SK-N-SH treated with all-trans-retinoic acid at 6 μM for 48 hours (cell line): ENCODE measurements around the gene FREM2.

ENCODE experiments used
- ATAC-seq: fragments of 200-7000 bp; cut with Tn5 transposase; 3 replicates; pipeline ENCODE4 v1.9.1; 2020; ENCODE audit warnings: mild to moderate bottlenecking, moderate library complexity
- ARNTL ChIP-seq: fragments of 450-650 bp; formaldehyde crosslinking; IDR thresholded peaks from 2 replicates; pipeline ENCODE4 v1.5.0; 2020; ENCODE audit warnings: low read depth, mild to moderate bottlenecking, moderate library complexity, borderline replicate concordance
- BACH2 ChIP-seq: fragments of 250-450 bp; sonication (Bioruptor Pico); IDR thresholded peaks from 2 replicates; pipeline ENCODE4 v1.9.0; 2021; ENCODE audit warnings: mild to moderate bottlenecking, borderline replicate concordance
- CSDC2 ChIP-seq: fragments of 250-450 bp; sonication (Bioruptor Pico); IDR thresholded peaks from 2 replicates; pipeline ENCODE4 v1.5.0; 2020; ENCODE audit warnings: mild to moderate bottlenecking, moderate library complexity
- ESRRG ChIP-seq: fragments of 250-450 bp; sonication (Bioruptor Pico); IDR thresholded peaks from 2 replicates; pipeline ENCODE4 v1.6.1; 2021; ENCODE audit warnings: mild to moderate bottlenecking
- GLIS3 ChIP-seq: fragments of 250-450 bp; sonication (Bioruptor Pico); IDR thresholded peaks from 2 replicates; pipeline ENCODE4 v1.5.0; 2020; ENCODE audit warnings: mild to moderate bottlenecking, moderate library complexity
- ISL1 ChIP-seq: fragments of 250-450 bp; sonication (Bioruptor Pico); IDR thresholded peaks from 2 replicates; pipeline ENCODE4 v2.1.2; 2022; ENCODE audit warnings: mild to moderate bottlenecking, moderate library complexity
- PPARA ChIP-seq: fragments of 250-450 bp; sonication (Bioruptor Pico); IDR thresholded peaks from 2 replicates; pipeline ENCODE4 v1.5.0; 2020; ENCODE audit warnings: mild to moderate bottlenecking, borderline replicate concordance
- RARB ChIP-seq: fragments of 250-450 bp; sonication (Bioruptor Pico); IDR thresholded peaks from 2 replicates; pipeline ENCODE4 v1.8.0; 2021; ENCODE audit warnings: mild to moderate bottlenecking, moderate library complexity
- SNAI2 ChIP-seq: fragments of 250-450 bp; sonication (Bioruptor Pico); IDR thresholded peaks from 2 replicates; pipeline ENCODE4 v1.5.0; 2020; ENCODE audit warnings: mild to moderate bottlenecking, moderate library complexity
- TCF4 ChIP-seq: fragments of 250-450 bp; sonication (Bioruptor Pico); IDR thresholded peaks from 2 replicates; pipeline ENCODE4 v1.8.0; 2021; ENCODE audit warnings: mild to moderate bottlenecking, moderate library complexity, borderline replicate concordance
- TOX ChIP-seq: fragments of 250-450 bp; sonication (Bioruptor Pico); IDR thresholded peaks from 2 replicates; pipeline ENCODE4 v1.8.0; 2021; ENCODE audit warnings: mild to moderate bottlenecking, moderate library complexity, borderline replicate concordance
- ZC3H10 ChIP-seq: fragments of 250-450 bp; sonication (Bioruptor Pico); IDR thresholded peaks from 2 replicates; pipeline ENCODE4 v1.5.1; 2021; ENCODE audit warnings: mild to moderate bottlenecking, moderate library complexity
- ZFP3 ChIP-seq: fragments of 250-450 bp; sonication (Bioruptor Pico); IDR thresholded peaks from 2 replicates; pipeline ENCODE4 v1.5.0; 2020; ENCODE audit warnings: mild to moderate bottlenecking, moderate library complexity
- ZFP30 ChIP-seq: fragments of 450-650 bp; formaldehyde crosslinking; IDR thresholded peaks from 2 replicates; pipeline ENCODE4 v1.5.0; 2022; ENCODE audit warnings: mild to moderate bottlenecking, moderate library complexity
- ZNF565 ChIP-seq: fragments of 450-650 bp; formaldehyde crosslinking; conservative IDR thresholded peaks from 2 replicates; pipeline ENCODE4 v1.5.0; 2020; ENCODE audit warnings: low read depth, mild to moderate bottlenecking, moderate library complexity
- ZNF70 ChIP-seq: fragments of 450-650 bp; formaldehyde crosslinking; IDR thresholded peaks from 2 replicates; pipeline ENCODE4 v1.5.0; 2020; ENCODE audit warnings: mild to moderate bottlenecking, moderate library complexity
- ZNF8 ChIP-seq: fragments of 450-650 bp; formaldehyde crosslinking; IDR thresholded peaks from 2 replicates; pipeline ENCODE4 v1.5.0; 2020; ENCODE audit warnings: mild to moderate bottlenecking, moderate library complexity
- TF ChIP-seq, protein P1 (sequence below): fragments of 250-450 bp; sonication (Bioruptor Pico); IDR thresholded peaks from 2 replicates; pipeline ENCODE4 v1.8.0; 2020; ENCODE audit warnings: mild to moderate bottlenecking, moderate library complexity, borderline replicate concordance
- TF ChIP-seq, protein P2 (sequence below): fragments of 250-450 bp; sonication (Bioruptor Pico); IDR thresholded peaks from 2 replicates; pipeline ENCODE4 v1.8.0; 2021; ENCODE audit warnings: low read depth, mild to moderate bottlenecking, moderate library complexity, borderline replicate concordance
- TF ChIP-seq, protein P3 (sequence below): fragments of 250-450 bp; sonication (Bioruptor Pico); IDR thresholded peaks from 2 replicates; pipeline ENCODE4 v1.5.1; 2020; ENCODE audit warnings: low read depth, mild to moderate bottlenecking, moderate library complexity
- TF ChIP-seq, protein P4 (sequence below): fragments of 250-450 bp; sonication (Bioruptor Pico); IDR thresholded peaks from 2 replicates; pipeline ENCODE4 v1.5.1; 2021; ENCODE audit warnings: mild to moderate bottlenecking, moderate library complexity
- TF ChIP-seq, protein P5 (sequence below): fragments of 250-450 bp; sonication (Bioruptor Pico); IDR thresholded peaks from 2 replicates; pipeline ENCODE4 v1.5.0; 2020; ENCODE audit warnings: mild to moderate bottlenecking, moderate library complexity

Gene FREM2

DNA sequence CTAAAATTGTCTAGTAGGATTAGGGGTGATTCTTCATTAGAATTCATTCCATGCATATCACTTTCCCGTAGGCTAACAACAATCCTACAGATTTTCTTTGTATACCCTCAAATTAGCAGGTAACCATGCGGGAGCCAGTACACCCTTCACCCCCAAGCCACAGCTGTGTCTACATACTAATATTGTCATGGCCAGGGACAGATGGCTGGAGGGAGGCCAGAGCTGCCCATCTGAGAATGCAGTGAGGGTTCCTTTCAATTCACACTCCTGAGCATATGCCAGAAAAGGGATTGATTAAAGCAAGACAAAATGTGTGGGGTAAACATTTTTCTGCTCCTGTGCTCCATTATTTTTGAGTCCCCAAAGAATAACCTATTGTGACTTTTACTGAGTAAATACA lies 68.9 kb downstream of the FREM2 start:
- ATAC-seq, result no peak
- TF ChIP-seq TOX (CRISPR knock-in tag) (no peak), ARNTL (CRISPR knock-in tag) (no peak), RARB (CRISPR knock-in tag) (no peak), ZNF8 (CRISPR knock-in tag) (no peak), SNAI2 (CRISPR knock-in tag) (no peak), GLIS3 (CRISPR knock-in tag) (no peak), PPARA (no peak), BACH2 (CRISPR knock-in tag) (no peak), ZNF565 (CRISPR knock-in tag) (no peak), ZFP3 (CRISPR knock-in tag) (no peak), ESRRG (CRISPR knock-in tag) (no peak), ZC3H10 (CRISPR knock-in tag) (no peak), ISL1 (no peak)
- TF ChIP-seq, protein P1, sequence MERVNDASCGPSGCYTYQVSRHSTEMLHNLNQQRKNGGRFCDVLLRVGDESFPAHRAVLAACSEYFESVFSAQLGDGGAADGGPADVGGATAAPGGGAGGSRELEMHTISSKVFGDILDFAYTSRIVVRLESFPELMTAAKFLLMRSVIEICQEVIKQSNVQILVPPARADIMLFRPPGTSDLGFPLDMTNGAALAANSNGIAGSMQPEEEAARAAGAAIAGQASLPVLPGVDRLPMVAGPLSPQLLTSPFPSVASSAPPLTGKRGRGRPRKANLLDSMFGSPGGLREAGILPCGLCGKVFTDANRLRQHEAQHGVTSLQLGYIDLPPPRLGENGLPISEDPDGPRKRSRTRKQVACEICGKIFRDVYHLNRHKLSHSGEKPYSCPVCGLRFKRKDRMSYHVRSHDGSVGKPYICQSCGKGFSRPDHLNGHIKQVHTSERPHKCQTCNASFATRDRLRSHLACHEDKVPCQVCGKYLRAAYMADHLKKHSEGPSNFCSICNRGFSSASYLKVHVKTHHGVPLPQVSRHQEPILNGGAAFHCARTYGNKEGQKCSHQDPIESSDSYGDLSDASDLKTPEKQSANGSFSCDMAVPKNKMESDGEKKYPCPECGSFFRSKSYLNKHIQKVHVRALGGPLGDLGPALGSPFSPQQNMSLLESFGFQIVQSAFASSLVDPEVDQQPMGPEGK, result no peak
- TF ChIP-seq, protein P2, sequence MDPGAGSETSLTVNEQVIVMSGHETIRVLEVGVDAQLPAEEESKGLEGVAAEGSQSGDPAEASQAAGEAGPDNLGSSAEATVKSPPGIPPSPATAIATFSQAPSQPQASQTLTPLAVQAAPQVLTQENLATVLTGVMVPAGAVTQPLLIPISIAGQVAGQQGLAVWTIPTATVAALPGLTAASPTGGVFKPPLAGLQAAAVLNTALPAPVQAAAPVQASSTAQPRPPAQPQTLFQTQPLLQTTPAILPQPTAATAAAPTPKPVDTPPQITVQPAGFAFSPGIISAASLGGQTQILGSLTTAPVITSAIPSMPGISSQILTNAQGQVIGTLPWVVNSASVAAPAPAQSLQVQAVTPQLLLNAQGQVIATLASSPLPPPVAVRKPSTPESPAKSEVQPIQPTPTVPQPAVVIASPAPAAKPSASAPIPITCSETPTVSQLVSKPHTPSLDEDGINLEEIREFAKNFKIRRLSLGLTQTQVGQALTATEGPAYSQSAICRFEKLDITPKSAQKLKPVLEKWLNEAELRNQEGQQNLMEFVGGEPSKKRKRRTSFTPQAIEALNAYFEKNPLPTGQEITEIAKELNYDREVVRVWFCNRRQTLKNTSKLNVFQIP, result no peak
- TF ChIP-seq, protein P3, sequence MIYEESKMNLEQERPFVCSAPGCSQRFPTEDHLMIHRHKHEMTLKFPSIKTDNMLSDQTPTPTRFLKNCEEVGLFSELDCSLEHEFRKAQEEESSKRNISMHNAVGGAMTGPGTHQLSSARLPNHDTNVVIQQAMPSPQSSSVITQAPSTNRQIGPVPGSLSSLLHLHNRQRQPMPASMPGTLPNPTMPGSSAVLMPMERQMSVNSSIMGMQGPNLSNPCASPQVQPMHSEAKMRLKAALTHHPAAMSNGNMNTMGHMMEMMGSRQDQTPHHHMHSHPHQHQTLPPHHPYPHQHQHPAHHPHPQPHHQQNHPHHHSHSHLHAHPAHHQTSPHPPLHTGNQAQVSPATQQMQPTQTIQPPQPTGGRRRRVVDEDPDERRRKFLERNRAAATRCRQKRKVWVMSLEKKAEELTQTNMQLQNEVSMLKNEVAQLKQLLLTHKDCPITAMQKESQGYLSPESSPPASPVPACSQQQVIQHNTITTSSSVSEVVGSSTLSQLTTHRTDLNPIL (CRISPR knock-in tag), result no peak

DNA sequence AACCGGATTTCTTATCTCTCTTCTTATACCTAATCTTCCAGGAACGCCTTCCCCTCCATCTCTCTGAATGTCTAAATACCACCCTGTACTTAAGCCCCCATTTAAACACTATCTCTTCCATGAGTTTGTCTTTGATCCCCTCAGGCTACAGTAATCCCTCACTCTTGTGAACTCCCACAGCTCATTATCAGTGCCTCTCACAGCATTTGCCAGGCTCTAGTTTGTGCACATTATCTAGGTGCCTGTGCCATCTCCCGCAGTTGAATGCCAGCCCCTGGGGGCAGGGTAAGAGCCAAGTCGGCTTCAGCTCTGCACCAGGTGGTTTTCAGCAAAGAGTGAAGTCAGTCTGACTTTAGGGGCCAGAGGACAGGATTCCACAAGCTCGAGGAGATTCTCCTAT lies 71.4 kb downstream of the FREM2 start:
- TF ChIP-seq ZFP30 (CRISPR knock-in tag), result no peak
- TF ChIP-seq PPARA, result no peak
- TF ChIP-seq ZFP3 (CRISPR knock-in tag), result no peak
- TF ChIP-seq, protein P4, sequence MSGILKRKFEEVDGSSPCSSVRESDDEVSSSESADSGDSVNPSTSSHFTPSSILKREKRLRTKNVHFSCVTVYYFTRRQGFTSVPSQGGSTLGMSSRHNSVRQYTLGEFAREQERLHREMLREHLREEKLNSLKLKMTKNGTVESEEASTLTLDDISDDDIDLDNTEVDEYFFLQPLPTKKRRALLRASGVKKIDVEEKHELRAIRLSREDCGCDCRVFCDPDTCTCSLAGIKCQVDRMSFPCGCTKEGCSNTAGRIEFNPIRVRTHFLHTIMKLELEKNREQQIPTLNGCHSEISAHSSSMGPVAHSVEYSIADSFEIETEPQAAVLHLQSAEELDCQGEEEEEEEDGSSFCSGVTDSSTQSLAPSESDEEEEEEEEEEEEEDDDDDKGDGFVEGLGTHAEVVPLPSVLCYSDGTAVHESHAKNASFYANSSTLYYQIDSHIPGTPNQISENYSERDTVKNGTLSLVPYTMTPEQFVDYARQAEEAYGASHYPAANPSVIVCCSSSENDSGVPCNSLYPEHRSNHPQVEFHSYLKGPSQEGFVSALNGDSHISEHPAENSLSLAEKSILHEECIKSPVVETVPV (CRISPR knock-in tag), result no peak
- TF ChIP-seq ZNF70, result no peak
- no peak for TF ChIP-seq ZNF8 (CRISPR knock-in tag)
- TF ChIP-seq TCF4 (CRISPR knock-in tag), result no peak
- TF ChIP-seq BACH2 (CRISPR knock-in tag), result no peak
- no peak for TF ChIP-seq ISL1
- no peak for TF ChIP-seq ZNF565 (CRISPR knock-in tag)
- TF ChIP-seq SNAI2 (CRISPR knock-in tag), result no peak
- TF ChIP-seq, protein P2, result no peak
- TF ChIP-seq TOX (CRISPR knock-in tag), result no peak
- no peak for TF ChIP-seq ARNTL (CRISPR knock-in tag)
- TF ChIP-seq, protein P5, sequence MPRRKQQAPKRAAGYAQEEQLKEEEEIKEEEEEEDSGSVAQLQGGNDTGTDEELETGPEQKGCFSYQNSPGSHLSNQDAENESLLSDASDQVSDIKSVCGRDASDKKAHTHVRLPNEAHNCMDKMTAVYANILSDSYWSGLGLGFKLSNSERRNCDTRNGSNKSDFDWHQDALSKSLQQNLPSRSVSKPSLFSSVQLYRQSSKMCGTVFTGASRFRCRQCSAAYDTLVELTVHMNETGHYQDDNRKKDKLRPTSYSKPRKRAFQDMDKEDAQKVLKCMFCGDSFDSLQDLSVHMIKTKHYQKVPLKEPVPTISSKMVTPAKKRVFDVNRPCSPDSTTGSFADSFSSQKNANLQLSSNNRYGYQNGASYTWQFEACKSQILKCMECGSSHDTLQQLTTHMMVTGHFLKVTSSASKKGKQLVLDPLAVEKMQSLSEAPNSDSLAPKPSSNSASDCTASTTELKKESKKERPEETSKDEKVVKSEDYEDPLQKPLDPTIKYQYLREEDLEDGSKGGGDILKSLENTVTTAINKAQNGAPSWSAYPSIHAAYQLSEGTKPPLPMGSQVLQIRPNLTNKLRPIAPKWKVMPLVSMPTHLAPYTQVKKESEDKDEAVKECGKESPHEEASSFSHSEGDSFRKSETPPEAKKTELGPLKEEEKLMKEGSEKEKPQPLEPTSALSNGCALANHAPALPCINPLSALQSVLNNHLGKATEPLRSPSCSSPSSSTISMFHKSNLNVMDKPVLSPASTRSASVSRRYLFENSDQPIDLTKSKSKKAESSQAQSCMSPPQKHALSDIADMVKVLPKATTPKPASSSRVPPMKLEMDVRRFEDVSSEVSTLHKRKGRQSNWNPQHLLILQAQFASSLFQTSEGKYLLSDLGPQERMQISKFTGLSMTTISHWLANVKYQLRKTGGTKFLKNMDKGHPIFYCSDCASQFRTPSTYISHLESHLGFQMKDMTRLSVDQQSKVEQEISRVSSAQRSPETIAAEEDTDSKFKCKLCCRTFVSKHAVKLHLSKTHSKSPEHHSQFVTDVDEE (CRISPR knock-in tag), result no peak
- TF ChIP-seq RARB (CRISPR knock-in tag), result no peak
- no peak for TF ChIP-seq CSDC2 (CRISPR knock-in tag)

More for the DNA sequence above, 71.4 kb downstream of the FREM2 start:
- ATAC-seq, result no peak
